Subcutaneous abdominal adipose tissue (tissue), 5 donors: Measurements from ENCODE around the gene STXBP6.

Experiments used
- H3K27ac ChIP-seq: one replicate; pipeline ENCODE4 v1.7.0; 2013; ENCODE audit warnings: low read depth, mild to moderate bottlenecking, inconsistent platforms, low read length, moderate library complexity
- H3K27me3 ChIP-seq, 5 donors: one replicate each; pipeline ENCODE4 v1.7.0; 2013; ENCODE audit warnings: low read length in 5 of 5, inconsistent platforms in 1 of 5; ENCODE audit not compliant: control insufficient read depth in 5 of 5, insufficient read depth in 4 of 5
- H3K36me3 ChIP-seq, 5 donors: one replicate each; pipeline ENCODE4 v1.7.0; 2013; ENCODE audit warnings: low read length in 5 of 5; ENCODE audit not compliant: control insufficient read depth in 5 of 5, insufficient read depth in 5 of 5
- H3K4me1 ChIP-seq, 5 donors: one replicate each; pipeline ENCODE4 v1.7.0; 2013; ENCODE audit warnings: low read length in 5 of 5, mild to moderate bottlenecking in 3 of 5, moderate library complexity in 1 of 5; ENCODE audit not compliant: control insufficient read depth in 5 of 5, insufficient read depth in 5 of 5
- H3K4me3 ChIP-seq, 5 donors: one replicate each; pipeline ENCODE4 v1.7.0; 2013; ENCODE audit warnings: low read length in 5 of 5, low read depth in 1 of 5
- H3K9ac ChIP-seq, 5 donors: one replicate each; pipeline ENCODE4 v1.7.0; 2013; ENCODE audit warnings: low read length in 5 of 5, mild to moderate bottlenecking in 4 of 5, moderate library complexity in 3 of 5
- H3K9me3 ChIP-seq, 5 donors: one replicate each; pipeline ENCODE4 v1.7.0; 2013; ENCODE audit warnings: low read length in 5 of 5; ENCODE audit not compliant: control insufficient read depth in 5 of 5
- donor health status: healthy.
- donor health status: healthy.
- donor health status: healthy.
- donor health status: healthy.
- donor health status: healthy.

STXBP6 gene

GRCh38 chr14:24928386-24928900 lies 121.5 kb downstream of the STXBP6 start:
- Histone ChIP-seq H3K9me3 (no peaks in the 10 kb centered on the region), H3K4me3 (no peak overlapping the region), H3K27me3 (peaks cover 0 to 2% (median 0%) of the 10 kb centered on the region in 5 donors), H3K9ac (no peak overlapping the region), H3K36me3 (no peaks in the 10 kb centered on the region), H3K27ac (no peak overlapping the region), H3K4me1 (no peaks in the 10 kb centered on the region)

DNA sequence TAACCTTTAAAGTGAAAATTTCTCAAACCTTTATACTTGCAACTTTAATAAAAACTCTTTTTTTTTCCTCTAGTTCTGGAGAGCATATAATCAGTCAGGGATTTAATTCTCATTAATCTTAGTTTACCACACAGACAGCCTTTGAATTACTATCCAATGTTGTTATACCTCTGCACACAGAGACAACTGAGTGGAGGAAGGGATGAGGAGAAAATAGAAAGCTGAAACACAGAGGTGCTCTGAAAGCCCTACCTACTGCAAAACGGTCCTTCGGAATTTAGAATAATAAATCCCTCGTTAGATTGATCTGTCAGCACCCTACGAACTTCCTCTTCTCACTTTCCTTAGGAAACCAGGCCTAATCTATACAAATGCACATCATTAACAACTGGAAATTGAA lies 122.1 kb downstream of the STXBP6 start:
- Histone ChIP-seq H3K27ac (no peak overlapping the region), H3K27me3 (peaks cover 0 to 2% (median 0%) of the 10 kb centered on the region in 5 donors), H3K9ac (no peak overlapping the region), H3K9me3 (no peaks in the 10 kb centered on the region), H3K36me3 (no peaks in the 10 kb centered on the region), H3K4me3 (no peak overlapping the region), H3K4me1 (no peaks in the 10 kb centered on the region)

GRCh38 chr14:24925771-24926374 lies 124.1 kb downstream of the STXBP6 start:
- Histone ChIP-seq H3K27me3 (peaks cover 0 to 2% (median 0%) of the 10 kb centered on the region in 5 donors), H3K9me3 (no peaks in the 10 kb centered on the region), H3K9ac (no peak overlapping the region), H3K4me3 (no peak overlapping the region), H3K36me3 (no peaks in the 10 kb centered on the region), H3K27ac (no peak overlapping the region), H3K4me1 (no peaks in the 10 kb centered on the region)

DNA sequence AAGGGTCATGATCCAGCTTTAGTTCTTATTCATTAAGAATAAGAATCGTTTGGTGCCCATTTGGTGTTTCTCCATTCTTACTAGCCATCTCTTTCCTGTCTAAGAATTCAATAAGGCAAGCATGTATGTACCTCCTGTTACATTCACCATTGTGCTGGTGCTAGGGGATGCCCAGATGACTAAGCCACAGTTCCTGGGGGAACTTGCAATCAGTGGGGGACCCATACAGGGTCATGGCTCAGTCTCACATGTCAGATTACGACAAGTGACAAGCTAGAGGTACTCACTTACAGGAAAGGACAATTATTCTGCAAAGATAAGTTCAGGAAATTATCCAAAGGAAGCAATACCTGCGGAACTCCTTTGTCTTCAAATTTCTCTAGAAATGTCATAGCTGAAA lies 125.4 kb downstream of the STXBP6 start:
- H3K4me1 ChIP-seq, result no peaks in the 10 kb centered on the region
- H3K27ac ChIP-seq, result no peak overlapping the region
- no peaks in the 10 kb centered on the region for H3K9me3 ChIP-seq
- H3K4me3 ChIP-seq, result no peak overlapping the region
- no peak overlapping the region for H3K9ac ChIP-seq
- H3K27me3 ChIP-seq, result peaks cover 0 to 2% (median 0%) of the 10 kb centered on the region in 5 donors
- H3K36me3 ChIP-seq, result no peaks in the 10 kb centered on the region

- Histone ChIP-seq H3K4me1 (no peaks in the 10 kb centered on the region), H3K36me3 (no peaks in the 10 kb centered on the region), H3K27ac (no peak overlapping the region), H3K9ac (no peak overlapping the region), H3K4me3 (no peak overlapping the region), H3K27me3 (peaks cover 0 to 2% (median 0%) of the 10 kb centered on the region in 5 donors), H3K9me3 (no peaks in the 10 kb centered on the region)
Measured at GRCh38 chr14:24921903-24922302, 128.0 kb downstream of the STXBP6 start.

DNA sequence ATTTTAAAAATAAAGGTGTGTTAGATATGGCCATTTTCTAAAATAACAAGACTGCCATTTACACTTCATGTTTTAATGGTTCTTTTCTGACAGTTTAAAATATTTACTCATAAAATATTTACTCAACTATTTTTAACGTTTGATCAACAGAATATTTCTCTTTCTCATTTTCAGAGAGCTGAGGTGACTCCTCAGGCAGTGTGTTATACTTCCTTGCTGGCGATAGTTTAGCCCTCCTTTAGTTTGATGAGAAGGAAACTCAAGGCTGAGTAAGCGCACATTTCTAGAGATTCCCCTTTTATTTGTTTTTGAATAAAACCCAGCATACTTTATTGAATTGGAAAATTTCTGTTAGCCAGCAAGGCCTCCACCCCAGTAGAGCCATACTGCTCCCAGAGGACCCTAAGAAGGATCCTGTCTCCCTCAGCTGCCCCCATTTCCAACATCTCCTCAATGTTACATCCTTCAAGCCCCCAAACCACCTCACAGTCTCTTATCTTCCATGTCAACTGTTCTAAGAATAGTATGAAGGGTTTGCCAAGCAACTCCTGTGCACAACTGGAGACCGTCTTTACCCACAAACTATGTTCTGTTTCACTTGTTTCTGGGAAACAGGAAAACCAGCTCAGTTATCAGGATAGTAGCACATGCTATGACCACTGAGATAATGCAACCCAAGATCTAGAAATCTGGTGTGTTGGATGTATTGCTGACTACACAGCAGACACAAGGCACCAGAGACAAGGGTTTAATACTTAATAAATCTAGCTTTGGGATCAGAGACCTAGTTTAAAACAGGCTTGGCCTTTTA lies 129.5 kb downstream of the STXBP6 start:
- no peaks in the 10 kb centered on the region for H3K36me3 ChIP-seq
- H3K4me3 ChIP-seq, result no peak overlapping the region
- H3K27me3 ChIP-seq, result peaks cover 0 to 2% (median 0%) of the 10 kb centered on the region in 5 donors
- no peak overlapping the region for H3K9ac ChIP-seq
- H3K27ac ChIP-seq, result no peak overlapping the region
- no peaks in the 10 kb centered on the region for H3K4me1 ChIP-seq
- H3K9me3 ChIP-seq, result no peaks in the 10 kb centered on the region

DNA sequence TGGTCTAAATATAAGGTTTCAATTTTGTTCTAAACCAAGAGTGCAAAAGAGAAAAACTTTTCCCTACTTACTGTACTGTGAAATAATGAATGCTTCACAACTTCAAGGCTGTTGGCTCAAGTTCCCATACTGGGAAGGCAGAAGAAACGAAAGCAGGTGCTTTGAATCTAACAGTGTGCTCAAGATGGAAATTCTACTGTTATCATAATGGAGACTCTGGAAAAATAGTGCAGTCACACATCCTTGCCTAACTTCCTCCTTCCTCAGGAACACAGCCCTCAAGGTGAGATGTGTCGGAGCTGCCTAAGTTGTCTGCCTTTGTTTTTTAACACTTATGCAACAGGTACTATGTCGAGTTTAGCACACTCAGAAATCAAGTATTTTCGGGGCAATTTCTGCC lies 131.1 kb downstream of the STXBP6 start:
- H3K4me1 ChIP-seq, result peaks cover 0 to 2% (median 0%) of the 10 kb centered on the region in 5 donors
- no peak overlapping the region for H3K27ac ChIP-seq
- no peaks in the 10 kb centered on the region for H3K36me3 ChIP-seq
- no peaks in the 10 kb centered on the region for H3K27me3 ChIP-seq
- no peak overlapping the region for H3K4me3 ChIP-seq
- H3K9me3 ChIP-seq, result no peaks in the 10 kb centered on the region
- no peak overlapping the region for H3K9ac ChIP-seq

DNA sequence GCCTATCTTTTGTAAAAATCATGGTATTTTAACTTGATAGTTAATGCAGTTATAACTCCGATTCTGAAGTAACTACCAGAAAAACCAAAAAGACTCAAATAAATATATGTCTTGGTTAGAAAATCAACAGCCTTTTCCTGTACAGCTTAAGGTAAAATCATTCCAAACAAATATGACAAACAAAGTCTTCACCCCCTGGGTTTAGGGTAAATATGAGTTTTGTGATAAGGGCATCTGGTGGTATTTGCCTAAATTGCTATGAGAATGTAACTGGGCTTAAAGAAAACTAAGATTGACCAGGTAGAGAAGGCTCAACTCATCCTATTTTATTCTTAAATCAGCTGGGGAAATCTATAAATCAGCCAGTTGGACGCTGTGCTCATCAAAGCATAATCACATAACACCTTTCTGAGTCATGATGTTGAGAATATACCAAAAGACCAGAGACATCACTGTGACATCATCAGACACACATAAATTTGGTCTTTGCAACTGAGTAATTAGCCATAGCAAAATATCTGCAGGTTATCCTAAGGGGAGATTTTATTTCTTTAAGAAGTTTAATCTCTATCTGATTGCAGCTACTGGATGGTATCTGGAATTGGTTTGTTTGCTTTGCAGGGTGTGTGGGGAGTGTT lies 133.9 kb downstream of the STXBP6 start:
- Histone ChIP-seq H3K4me3 (no peak overlapping the region), H3K4me1 (peaks cover 4 to 10% (median 10%) of the 10 kb centered on the region in 5 donors), H3K9me3 (no peaks in the 10 kb centered on the region), H3K36me3 (no peaks in the 10 kb centered on the region), H3K27me3 (no peaks in the 10 kb centered on the region), H3K9ac (no peak overlapping the region), H3K27ac (no peak overlapping the region)

- H3K4me1 ChIP-seq, result peaks cover 4 to 12% (median 11%) of the 10 kb centered on the region in 5 donors
Measured at GRCh38 chr14:24915403-24915921, 134.5 kb downstream of the STXBP6 start.

GRCh38 chr14:24913746-24914145 lies 136.2 kb downstream of the STXBP6 start:
- peaks cover 4 to 12% (median 11%) of the 10 kb centered on the region in 5 donors for H3K4me1 ChIP-seq
- H3K27me3 ChIP-seq, result no peaks in the 10 kb centered on the region
- peak overlapping the region in 1 of 5 donors; percentile 1 for H3K9ac ChIP-seq
- no peaks in the 10 kb centered on the region for H3K36me3 ChIP-seq
- no peak overlapping the region for H3K27ac ChIP-seq
- no peak overlapping the region for H3K4me3 ChIP-seq
- H3K9me3 ChIP-seq, result no peaks in the 10 kb centered on the region

More at GRCh38 chr14:24915403-24915921, 134.5 kb downstream of the STXBP6 start:
- Histone ChIP-seq H3K27me3 (no peaks in the 10 kb centered on the region), H3K36me3 (no peaks in the 10 kb centered on the region), H3K9ac (no peak overlapping the region), H3K9me3 (no peaks in the 10 kb centered on the region), H3K4me3 (no peak overlapping the region), H3K27ac (no peak overlapping the region)
